Activated CD8-positive, alpha-beta memory T cell treated with anti-CD3 and anti-CD28 coated beads for 1 hour (primary cell): ENCODE data around the gene KMT2B.
A peak's percentile ranks its signal among the peaks of the same experiment; 100 is the strongest.

Source experiments
- DNase-seq, 2 donors: peaks; one replicate each; pipeline ENCODE4 v3.0.0-alpha.2; 2020; ENCODE audit warnings: low read depth in 1 of 2; ENCODE audit errors: extremely low read depth in 1 of 2

Gene KMT2B

DNA sequence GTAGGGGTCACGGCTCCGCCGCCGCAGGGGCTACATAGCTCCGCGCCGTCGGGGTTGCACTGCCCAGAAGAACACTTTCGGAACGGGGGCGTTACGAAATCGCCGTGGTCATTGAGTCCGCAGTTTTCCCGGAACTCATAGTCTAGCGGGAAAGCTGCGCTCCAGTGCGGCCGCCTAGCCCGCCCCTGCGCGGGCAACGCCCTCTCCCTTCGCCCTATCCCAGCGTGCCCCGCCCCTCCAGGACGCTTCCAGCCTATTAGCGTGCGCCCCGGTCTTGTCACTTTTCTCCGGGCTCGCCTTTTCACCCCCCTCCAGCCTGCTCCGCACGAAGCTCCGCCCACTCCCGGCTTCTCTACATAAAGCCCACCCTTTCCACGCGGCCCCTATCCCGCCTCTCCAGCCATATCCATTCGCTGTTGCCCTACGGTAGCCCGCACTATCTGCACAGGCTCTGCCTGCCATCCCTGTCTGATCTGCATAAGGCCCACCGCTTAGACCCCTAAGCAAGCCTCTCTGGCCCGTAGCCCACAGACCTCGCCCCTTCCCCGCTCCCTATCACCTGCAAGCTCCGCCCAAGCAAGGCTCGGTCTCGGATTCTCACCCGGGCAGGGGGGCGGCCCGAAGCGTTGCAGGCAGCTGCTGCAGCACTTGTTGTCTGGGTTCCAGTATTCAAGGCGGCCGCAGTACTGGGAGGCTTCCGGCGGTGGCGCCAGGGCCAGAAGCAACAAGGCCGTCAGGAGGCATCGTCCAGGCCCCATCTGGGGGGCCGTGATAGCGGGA lies 22.8 kb downstream of the KMT2B start:
- peak; percentile 87 to 92 for DNase-seq

DNA sequence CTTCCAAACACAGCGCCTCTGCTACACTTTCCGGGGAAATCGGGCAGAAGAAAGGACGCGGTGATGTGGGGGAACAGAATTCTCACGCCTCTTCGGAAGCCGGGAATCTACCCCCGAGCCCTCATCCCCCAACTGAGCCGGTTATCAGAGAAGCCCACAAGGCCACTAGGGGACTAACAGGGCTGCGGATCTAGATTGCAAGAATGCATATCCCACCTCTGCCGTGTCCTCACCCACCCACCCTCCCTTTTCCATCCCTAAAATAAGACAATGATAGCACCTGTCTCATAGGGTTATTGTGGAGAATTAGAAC lies 23.4 kb downstream of the KMT2B start:
- DNase-seq, result no peak

- DNase-seq, result peak in 1 of 2 donors; percentile 36
Observed at GRCh38 chr19:35742121-35742724, 24.4 kb downstream of the KMT2B start, which contains the start of gene IGFLR1. IGFLR1 (minus strand) TSS chr19:35742452; CDS start chr19:35741180, 1,272 bp downstream.

GRCh38 chr19:35743640-35744429 lies 26.0 kb downstream of the KMT2B start:
- DNase-seq, result no peak

- peak; percentile 84 to 85 for DNase-seq
Observed at GRCh38 chr19:35744430-35745327, 26.9 kb downstream of the KMT2B start.

DNA sequence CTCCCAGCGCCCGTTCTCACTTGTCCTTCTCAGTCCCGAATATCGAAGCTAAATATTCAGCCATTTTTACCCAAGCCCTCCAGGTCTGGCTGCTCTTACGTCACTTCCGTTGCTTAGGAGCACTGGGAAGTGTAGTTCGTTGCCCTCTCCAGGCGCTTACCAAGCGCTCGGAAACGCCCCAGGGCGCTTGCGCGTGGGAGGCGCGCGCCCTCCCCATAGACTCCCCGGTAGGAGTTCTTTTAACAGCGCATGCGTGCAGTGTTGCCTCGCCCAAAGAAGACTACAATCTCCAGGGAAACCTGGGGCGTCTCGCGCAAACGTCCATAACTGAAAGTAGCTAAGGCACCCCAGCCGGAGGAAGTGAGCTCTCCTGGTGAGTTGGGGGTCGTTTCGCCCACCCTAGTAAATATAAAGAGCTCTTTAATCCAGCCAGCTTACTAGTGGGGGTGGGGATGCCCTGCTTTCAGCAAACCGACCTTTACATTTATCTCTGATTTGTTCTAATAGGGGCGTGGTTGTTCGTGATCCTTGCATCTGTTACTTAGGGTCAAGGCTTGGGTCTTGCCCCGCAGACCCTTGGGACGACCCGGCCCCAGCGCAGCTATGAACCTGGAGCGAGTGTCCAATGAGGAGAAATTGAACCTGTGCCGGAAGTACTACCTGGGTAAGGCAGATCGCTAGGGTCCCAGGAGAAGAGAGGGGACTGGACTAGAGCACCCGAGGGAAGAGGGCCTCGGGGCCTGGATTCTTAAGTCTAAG lies 27.7 kb downstream of the KMT2B start, which contains the start of the genes PSENEN and U2AF1L4:
Gene PSENEN (plus strand): TSS at position 324 of the 759 bp plus-strand sequence. CDS start 280 bp downstream, at position 604.
Gene U2AF1L4 (minus strand): TSS at position 91 of the 759 bp plus-strand sequence. CDS start 27 bp downstream, at position 64.
- DNase-seq, result peak; percentile 89 to 91

- DNase-seq, result no peak
Observed at GRCh38 chr19:35746087-35746462, 28.3 kb downstream of the KMT2B start.

DNA sequence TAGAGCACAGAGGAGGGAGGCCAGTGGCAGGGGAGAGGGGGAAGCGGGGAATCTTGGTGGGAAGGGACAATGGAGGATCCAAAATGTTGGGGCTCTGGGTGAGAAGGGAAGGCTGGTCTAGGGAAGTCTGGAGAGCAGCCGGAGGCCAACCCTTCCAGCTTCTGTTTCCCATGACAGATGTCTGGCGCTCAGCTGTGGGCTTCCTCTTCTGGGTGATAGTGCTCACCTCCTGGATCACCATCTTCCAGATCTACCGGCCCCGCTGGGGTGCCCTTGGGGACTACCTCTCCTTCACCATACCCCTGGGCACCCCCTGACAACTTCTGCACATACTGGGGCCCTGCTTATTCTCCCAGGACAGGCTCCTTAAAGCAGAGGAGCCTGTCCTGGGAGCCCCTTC lies 28.7 kb downstream of the KMT2B start:
- no peak for DNase-seq

DNA sequence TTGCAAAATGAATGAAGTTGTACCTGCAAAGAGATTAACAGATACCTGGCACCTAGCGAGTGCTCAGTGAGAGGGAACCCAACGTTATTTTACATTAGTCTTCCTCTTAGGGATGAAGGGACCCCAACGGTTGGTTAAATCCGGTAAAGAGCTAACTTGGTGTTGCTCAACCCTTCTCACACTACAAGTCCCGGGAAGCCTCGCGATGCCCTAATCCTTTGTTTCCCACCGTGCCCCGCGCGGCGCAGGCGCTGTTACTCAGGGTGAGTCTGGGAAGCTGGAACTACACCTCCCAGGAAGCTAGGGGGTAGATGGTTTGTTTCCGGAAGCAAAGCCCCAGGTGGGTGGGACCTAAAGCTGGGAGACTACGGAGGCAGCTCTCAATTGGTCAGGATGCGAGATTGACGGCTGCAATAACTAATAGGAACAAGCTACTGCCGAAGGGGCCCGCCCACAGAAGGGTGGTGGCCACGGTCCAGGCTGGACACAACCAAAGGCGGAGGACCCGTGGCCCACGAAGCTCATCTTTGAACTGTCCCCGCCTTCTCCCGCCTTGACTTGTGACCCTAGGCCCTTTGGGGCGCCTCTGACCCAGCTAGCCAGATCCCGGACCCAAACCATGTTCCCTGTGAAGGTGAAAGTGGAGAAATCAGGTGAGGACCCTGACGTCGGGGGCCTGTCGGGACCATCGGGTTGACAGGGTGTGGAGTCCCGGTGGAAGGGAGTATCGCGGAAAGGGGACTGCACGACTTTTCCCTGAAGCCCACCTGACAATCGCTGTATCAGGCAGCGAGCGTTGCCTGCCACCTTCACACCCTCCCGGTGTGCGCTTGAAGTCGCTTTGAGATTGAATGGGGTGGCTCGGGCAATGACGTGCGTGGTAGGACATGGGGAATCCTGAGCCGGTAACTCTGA lies 30.6 kb downstream of the KMT2B start, which contains the start of gene LIN37:
Gene LIN37 (plus strand): TSS at position 471 of the 915 bp plus-strand sequence. CDS start 149 bp downstream, at position 620.
- DNase-seq, result peak; percentile 95 to 96

DNA sequence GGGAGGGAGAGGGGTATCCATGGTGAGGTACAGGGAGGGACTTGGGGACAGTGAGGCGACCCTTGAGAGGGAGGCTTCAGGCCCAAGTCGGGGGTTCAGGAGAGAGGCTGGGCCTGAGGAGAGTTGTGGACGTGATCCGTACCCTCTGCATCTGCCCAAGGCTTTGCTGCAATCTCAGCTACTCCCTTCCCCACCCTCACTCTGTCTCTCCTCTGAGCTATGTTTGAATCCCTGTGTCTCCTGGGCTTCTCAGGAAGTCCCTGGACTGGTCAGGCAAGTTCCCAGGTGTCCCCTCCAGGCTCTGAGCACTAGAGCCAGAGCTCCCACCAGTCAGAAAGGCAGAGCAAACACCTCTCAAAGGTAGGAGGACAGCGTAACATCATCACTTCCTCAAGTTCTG lies 32.4 kb downstream of the KMT2B start:
- no peak for DNase-seq

GRCh38 chr19:35751839-35752745 lies 34.3 kb downstream of the KMT2B start:
- no peak for DNase-seq

DNA sequence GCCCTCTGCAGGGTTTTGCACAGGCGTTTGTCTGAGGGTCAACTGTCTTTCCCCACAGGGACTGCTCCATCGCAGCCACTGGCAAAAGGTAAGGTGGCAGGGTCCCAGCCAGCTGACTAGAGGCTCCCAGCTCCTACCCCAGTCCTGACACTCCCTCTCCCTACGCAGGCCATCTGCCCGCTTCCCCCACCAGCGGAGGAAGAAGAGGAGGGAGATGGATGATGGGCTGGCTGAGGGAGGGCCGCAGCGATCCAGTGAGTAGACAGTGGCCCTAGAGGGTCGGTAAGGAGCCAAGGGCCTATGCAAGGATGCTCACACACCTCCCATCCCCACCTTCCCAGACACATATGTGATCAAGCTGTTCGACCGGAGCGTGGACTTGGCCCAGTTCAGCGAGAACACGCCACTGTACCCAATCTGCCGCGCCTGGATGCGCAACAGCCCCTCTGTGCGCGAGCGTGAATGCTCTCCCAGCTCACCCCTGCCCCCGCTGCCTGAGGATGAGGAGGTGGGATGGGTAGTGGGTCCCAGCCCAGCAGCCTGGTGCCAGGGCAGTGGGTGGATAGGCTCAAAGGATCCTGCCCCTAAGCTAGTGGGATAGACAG lies 35.0 kb downstream of the KMT2B start:
- no peak for DNase-seq

DNA sequence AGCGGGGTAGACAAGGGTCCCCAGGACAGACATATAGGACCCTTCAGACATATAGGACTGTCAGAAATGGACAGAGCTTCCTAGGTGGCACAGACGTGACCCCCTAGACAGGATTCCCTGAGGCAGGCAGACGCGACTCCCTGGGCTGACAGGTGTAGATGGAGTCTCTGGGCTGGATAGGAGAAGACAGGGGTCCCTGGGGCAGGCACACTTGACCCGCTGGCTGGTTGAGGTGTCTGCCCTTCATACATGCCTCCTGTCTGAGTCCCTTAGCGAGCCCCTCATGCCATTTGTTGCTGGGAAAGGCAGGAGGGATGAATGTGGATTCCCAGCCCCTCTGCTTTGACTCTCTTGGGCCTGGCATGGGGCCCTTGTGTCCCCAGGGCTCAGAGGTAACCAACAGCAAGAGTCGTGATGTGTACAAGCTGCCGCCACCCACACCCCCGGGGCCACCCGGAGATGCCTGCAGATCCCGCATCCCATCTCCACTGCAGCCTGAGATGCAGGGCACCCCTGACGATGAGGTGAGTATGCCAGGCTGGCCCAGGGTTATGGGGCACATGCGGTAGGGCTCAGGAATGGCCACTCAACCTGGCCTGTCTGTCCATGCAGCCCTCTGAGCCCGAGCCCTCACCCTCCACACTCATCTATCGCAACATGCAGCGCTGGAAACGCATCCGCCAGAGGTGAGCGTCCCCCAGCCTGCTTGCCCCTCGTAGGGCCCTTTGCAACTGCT lies 36.0 kb downstream of the KMT2B start:
- no peak for DNase-seq

GRCh38 chr19:35754370-35755130 lies 36.7 kb downstream of the KMT2B start:
- DNase-seq, result no peak

DNA sequence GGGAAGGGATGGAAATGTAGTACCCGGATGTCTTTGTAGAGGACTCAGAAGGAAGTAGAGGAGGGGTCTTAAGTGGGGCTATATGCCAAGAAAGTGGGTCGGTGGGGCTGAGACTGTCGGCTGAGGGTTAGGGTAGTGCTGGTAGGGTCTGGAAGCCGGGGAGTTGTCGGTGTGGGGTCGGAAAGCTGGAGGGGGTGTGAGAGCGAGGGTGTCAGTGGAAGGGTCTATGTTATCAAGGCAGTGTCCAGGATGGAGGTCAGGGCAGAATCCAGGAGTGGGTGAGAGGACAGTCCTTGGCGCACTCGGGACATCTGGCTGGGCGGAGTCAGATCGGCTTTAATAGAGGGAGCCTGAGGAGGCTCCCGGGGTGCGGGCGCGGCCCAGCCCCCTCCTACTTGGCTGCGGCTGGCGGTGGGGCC lies 37.3 kb downstream of the KMT2B start:
- DNase-seq, result no peak
